GM19395 (cell line): Measurements from ENCODE around the gene PTPMT1.
"Not testable (repeated sequence)": the region's sequence is repeated elsewhere in the genome, so short reads cannot be mapped to it uniquely, and the experiment has no call there.

Experiments
- ATAC-seq: cut with Tn5 transposase; IDR thresholded peaks from one replicate; pipeline ENCODE4 v1.9.1; 2021; ENCODE audit warnings: mild to moderate bottlenecking, moderate library complexity; ENCODE audit not compliant: unreplicated experiment

PTPMT1 gene

GRCh38 chr11:47565340-47566148, at the start of gene PTPMT1:
Gene PTPMT1 (plus strand): TSS chr11:47565599. CDS start chr11:47565623, 24 bp downstream.
- peak; percentile 77 for ATAC-seq

GRCh38 chr11:47516155-47516554, 49.2 kb upstream of the PTPMT1 start:
- no peak for ATAC-seq

- no peak for ATAC-seq
Measured at GRCh38 chr11:47516984-47517853, 48.2 kb upstream of the PTPMT1 start.

- ATAC-seq, result no peak
Measured at GRCh38 chr11:47518212-47518964, 47.0 kb upstream of the PTPMT1 start.

- ATAC-seq, result peak; percentile 52
Measured at GRCh38 chr11:47523490-47524225, 41.7 kb upstream of the PTPMT1 start.

- no peak for ATAC-seq
Measured at GRCh38 chr11:47524291-47524874, 41.0 kb upstream of the PTPMT1 start.

- ATAC-seq, result not testable (repeated sequence)
Measured at GRCh38 chr11:47526032-47526431, 39.4 kb upstream of the PTPMT1 start.

- ATAC-seq, result no peak
Measured at GRCh38 chr11:47527186-47527585, 38.2 kb upstream of the PTPMT1 start.

GRCh38 chr11:47529951-47530350, 35.4 kb upstream of the PTPMT1 start:
- no peak for ATAC-seq

GRCh38 chr11:47530721-47531120, 34.7 kb upstream of the PTPMT1 start:
- ATAC-seq, result not testable (repeated sequence)

GRCh38 chr11:47531666-47532065, 33.7 kb upstream of the PTPMT1 start:
- no peak for ATAC-seq

GRCh38 chr11:47532597-47533213, 32.7 kb upstream of the PTPMT1 start:
- no peak for ATAC-seq

- no peak for ATAC-seq
Measured at GRCh38 chr11:47533690-47534151, 31.7 kb upstream of the PTPMT1 start.

GRCh38 chr11:47534704-47535251, 30.6 kb upstream of the PTPMT1 start:
- no peak for ATAC-seq

GRCh38 chr11:47536915-47537314, 28.5 kb upstream of the PTPMT1 start:
- ATAC-seq, result no peak

- ATAC-seq, result no peak
Measured at GRCh38 chr11:47538741-47539565, 26.4 kb upstream of the PTPMT1 start.

- no peak for ATAC-seq
Measured at GRCh38 chr11:47539681-47540039, 25.7 kb upstream of the PTPMT1 start.

- ATAC-seq, result no peak
Measured at GRCh38 chr11:47541070-47541469, 24.3 kb upstream of the PTPMT1 start.
